ENCODE measurements around the gene PSD.

The PSD gene

GRCh38 chr10:102371295-102371694, 47.3 kb downstream of the PSD start:
- H3K9me3 ChIP-seq (ENCODE audit: control insufficient read depth, insufficient read depth, low read length): no peaks in the 10 kb centered on the region
- no peak overlapping the region for H3K27ac ChIP-seq (ENCODE audit: low read depth, low read length)
- no peaks in the 10 kb centered on the region for H4K20me1 ChIP-seq (ENCODE audit: control insufficient read depth, insufficient read depth, low read depth, low read length)
- H3K4me1 ChIP-seq (ENCODE audit: control insufficient read depth, low read length): no peaks in the 10 kb centered on the region
- no peak for TF ChIP-seq EZH2phosphoT487 (IDR thresholded peaks at IDR 0.05; ENCODE audit: borderline replicate concordance, low read length)
- TF ChIP-seq, protein P1, sequence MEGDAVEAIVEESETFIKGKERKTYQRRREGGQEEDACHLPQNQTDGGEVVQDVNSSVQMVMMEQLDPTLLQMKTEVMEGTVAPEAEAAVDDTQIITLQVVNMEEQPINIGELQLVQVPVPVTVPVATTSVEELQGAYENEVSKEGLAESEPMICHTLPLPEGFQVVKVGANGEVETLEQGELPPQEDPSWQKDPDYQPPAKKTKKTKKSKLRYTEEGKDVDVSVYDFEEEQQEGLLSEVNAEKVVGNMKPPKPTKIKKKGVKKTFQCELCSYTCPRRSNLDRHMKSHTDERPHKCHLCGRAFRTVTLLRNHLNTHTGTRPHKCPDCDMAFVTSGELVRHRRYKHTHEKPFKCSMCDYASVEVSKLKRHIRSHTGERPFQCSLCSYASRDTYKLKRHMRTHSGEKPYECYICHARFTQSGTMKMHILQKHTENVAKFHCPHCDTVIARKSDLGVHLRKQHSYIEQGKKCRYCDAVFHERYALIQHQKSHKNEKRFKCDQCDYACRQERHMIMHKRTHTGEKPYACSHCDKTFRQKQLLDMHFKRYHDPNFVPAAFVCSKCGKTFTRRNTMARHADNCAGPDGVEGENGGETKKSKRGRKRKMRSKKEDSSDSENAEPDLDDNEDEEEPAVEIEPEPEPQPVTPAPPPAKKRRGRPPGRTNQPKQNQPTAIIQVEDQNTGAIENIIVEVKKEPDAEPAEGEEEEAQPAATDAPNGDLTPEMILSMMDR (IDR thresholded peaks at IDR 0.05; ENCODE audit: low read depth, low read length, poor library complexity, severe bottlenecking): no peak
- no peaks in the 10 kb centered on the region for H3F3A ChIP-seq (ENCODE audit: control insufficient read depth, insufficient read depth)
- H3K4me3 ChIP-seq (ENCODE audit: low read length): no peak overlapping the region
- H3K4me2 ChIP-seq (ENCODE audit: low read length): no peak overlapping the region
- H3K27me3 ChIP-seq (ENCODE audit: control insufficient read depth, low read length): no peaks in the 10 kb centered on the region
- peaks cover 75% of the 10 kb centered on the region for H3K36me3 ChIP-seq (ENCODE audit: control insufficient read depth, low read length)
- no peaks in the 10 kb centered on the region for H3K79me2 ChIP-seq (ENCODE audit: control insufficient read depth, low read length)
- H3K9me2 ChIP-seq (replicated peaks; ENCODE audit: control insufficient read depth, low read length): no peaks in the 10 kb centered on the region

DNA sequence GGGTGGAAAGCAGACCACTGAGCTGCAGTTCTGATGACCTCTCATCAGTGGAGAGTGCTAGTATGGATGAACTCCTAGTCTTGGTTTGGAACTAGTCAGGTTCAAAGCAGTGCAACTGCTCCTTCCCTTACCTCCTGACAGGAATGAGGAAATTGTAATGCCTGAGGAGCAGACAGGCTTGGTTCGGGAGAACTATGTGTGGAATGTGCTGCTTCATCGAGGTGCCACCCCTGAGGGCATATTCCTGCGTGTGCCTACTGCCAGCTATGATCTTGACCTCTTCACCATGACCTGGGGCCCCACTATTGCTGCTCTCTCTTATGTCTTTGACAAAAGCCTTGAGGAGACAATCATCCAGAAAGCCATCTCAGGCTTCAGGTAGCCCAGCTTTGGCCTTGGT, 50.5 kb downstream of the PSD start:
- Histone ChIP-seq H3F3A (ENCODE audit: control insufficient read depth, insufficient read depth) (no peaks in the 10 kb centered on the region), H3K27me3 (ENCODE audit: control insufficient read depth, low read length) (no peaks in the 10 kb centered on the region), H4K20me1 (ENCODE audit: control insufficient read depth, insufficient read depth, low read depth, low read length) (no peaks in the 10 kb centered on the region), H3K4me3 (ENCODE audit: low read length) (no peak overlapping the region), H3K4me1 (ENCODE audit: control insufficient read depth, low read length) (no peaks in the 10 kb centered on the region), H3K9me2 (replicated peaks; ENCODE audit: control insufficient read depth, low read length) (no peaks in the 10 kb centered on the region), H3K36me3 (ENCODE audit: control insufficient read depth, low read length) (peaks cover 73% of the 10 kb centered on the region), H3K4me2 (ENCODE audit: low read length) (no peak overlapping the region), H3K9me3 (ENCODE audit: control insufficient read depth, insufficient read depth, low read length) (no peaks in the 10 kb centered on the region), H3K79me2 (ENCODE audit: control insufficient read depth, low read length) (no peaks in the 10 kb centered on the region), H3K27ac (ENCODE audit: low read depth, low read length) (no peak overlapping the region)
- TF ChIP-seq, protein P1 (IDR thresholded peaks at IDR 0.05; ENCODE audit: low read depth, low read length, poor library complexity, severe bottlenecking): no peak
- TF ChIP-seq EZH2phosphoT487 (IDR thresholded peaks at IDR 0.05; ENCODE audit: borderline replicate concordance, low read length): no peak

DNA sequence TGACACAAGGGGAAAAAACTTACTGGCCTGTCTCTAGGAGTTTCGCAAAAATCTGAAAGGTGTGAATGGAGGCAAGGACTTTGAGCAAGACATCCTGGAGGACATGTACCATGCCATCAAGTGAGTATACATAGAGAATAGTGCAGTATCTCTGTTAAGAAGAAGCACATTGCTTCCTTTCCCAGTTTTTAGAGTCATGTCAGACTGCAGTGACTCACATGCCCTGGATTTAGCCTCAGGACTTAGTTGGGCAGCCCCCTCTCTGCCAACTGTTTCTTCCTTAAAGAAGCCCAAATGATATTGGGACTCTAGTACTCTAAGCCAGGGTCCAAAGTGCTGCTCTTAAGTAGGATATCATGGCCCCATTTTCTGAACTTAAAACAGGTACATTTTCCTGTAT, 51.1 kb downstream of the PSD start:
- H3K4me1 ChIP-seq (ENCODE audit: control insufficient read depth, low read length): no peaks in the 10 kb centered on the region

More for the DNA sequence above, 51.1 kb downstream of the PSD start:
- Histone ChIP-seq H3K9me2 (replicated peaks; ENCODE audit: control insufficient read depth, low read length) (no peaks in the 10 kb centered on the region), H3K4me2 (ENCODE audit: low read length) (no peak overlapping the region), H3F3A (ENCODE audit: control insufficient read depth, insufficient read depth) (no peaks in the 10 kb centered on the region), H3K4me3 (ENCODE audit: low read length) (no peak overlapping the region), H3K9me3 (ENCODE audit: control insufficient read depth, insufficient read depth, low read length) (no peaks in the 10 kb centered on the region), H3K27me3 (ENCODE audit: control insufficient read depth, low read length) (no peaks in the 10 kb centered on the region), H4K20me1 (ENCODE audit: control insufficient read depth, insufficient read depth, low read depth, low read length) (0 out of 2 replicates have a peak, but pooled peaks cover under 1% of the 10 kb centered on the region), H3K27ac (ENCODE audit: low read depth, low read length) (no peak overlapping the region), H3K36me3 (ENCODE audit: control insufficient read depth, low read length) (peaks cover 76% of the 10 kb centered on the region), H3K79me2 (ENCODE audit: control insufficient read depth, low read length) (no peaks in the 10 kb centered on the region)
- TF ChIP-seq, protein P1 (IDR thresholded peaks at IDR 0.05; ENCODE audit: low read depth, low read length, poor library complexity, severe bottlenecking): no peak
- no peak for TF ChIP-seq EZH2phosphoT487 (IDR thresholded peaks at IDR 0.05; ENCODE audit: borderline replicate concordance, low read length)

Measured in DOHH2 (cell line).